LNCaP clone FGC (cell line): ENCODE measurements around the gene HSPB3.
"Not testable (repeated sequence)": the region's sequence is repeated elsewhere in the genome, so short reads cannot be mapped to it uniquely, and the experiment has no call there.

Source experiments
- DNase-seq: peaks from one replicate; pipeline ENCODE4 v3.0.0-alpha.2; 2011; ENCODE audit warnings: low read depth
- H3K4me3 ChIP-seq: 2 replicates; pipeline ENCODE4 v1.5.1; 2011; ENCODE audit warnings: mild to moderate bottlenecking, low read depth, low read length, control low read depth
- CTCF ChIP-seq: IDR thresholded peaks from 2 replicates; pipeline ENCODE4 v1.5.1; 2012; ENCODE audit warnings: mild to moderate bottlenecking; ENCODE audit not compliant: control insufficient read depth, insufficient read depth; ENCODE audit errors: extremely low read depth

HSPB3 gene

DNA sequence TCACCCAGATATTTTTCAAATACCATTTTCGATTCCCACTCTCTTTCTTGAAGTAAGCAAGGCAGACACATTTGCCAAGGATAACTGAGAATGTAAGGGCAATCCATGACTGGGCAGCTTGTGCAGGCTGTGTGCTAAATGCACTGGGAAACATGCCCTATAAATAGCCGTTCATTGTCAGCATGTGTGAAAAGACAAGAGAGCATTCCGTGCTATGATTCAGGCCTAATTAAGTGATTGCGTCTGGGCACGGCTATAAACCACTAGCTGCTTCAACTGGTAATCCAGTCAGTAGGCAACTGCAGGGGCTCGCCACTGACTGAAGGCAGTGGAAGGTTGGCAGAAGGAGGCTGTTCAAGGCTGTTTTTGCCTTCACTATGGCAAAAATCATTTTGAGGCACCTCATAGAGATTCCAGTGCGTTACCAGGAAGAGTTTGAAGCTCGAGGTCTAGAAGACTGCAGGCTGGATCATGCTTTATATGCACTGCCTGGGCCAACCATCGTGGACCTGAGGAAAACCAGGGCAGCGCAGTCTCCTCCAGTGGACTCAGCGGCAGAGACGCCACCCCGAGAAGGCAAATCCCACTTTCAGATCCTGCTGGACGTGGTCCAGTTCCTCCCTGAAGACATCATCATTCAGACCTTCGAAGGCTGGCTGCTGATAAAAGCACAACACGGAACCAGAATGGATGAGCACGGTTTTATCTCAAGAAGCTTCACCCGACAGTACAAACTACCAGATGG lies at the start of gene HSPB3:
Gene HSPB3, plus strand, starts transcription at position 287 of the 745 bp plus-strand sequence. Its CDS starts 91 bp downstream, at position 378.
- DNase-seq, result no peak

DNA sequence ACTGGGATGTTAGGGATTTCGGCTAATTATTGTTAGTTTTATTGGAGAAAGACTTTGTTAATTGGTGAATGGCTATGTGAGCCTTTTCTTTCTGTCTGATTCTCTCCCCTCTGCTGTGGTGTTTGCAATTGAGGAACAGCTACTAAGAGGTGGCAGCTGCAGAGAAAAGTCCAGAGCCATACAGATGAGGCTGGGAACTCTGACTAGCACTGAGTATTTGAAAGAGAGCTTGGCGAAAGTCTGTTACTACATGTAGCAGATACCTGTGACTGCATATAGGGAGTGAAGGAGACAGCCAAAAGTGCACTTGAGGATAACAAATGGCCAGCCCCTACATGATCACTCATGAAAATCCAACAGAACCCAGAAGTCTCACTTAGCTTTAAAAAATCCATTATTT lies 44.3 kb upstream of the HSPB3 start:
- TF ChIP-seq CTCF, result no peak

More for the DNA sequence above, at the start of gene HSPB3:
- H3K4me3 ChIP-seq, result no peak within 1 kb of the TSS
- no peak for TF ChIP-seq CTCF

DNA sequence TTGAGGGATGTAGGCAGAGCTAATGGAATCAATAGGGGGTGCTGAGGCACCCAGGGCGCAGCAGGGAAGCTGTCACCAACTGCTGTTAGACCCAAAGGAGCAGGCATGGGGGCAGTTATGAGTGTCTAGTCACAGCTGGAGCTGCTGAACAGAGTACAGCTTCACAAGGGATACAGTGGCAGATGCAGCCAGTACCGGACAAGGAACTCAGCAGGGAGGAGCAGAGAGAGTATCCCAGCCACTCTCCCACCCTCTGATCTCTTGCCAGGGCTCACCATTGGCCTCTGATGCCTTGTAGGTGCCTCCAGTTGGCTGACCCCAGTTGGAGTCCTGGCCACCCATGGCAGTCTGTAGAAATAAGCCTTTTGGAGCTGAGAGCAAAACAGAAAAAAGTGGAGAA lies 42.6 kb upstream of the HSPB3 start:
- no peak for TF ChIP-seq CTCF
- DNase-seq, result no peak
- H3K4me3 ChIP-seq, result no peak overlapping the region

More for the DNA sequence above, 44.3 kb upstream of the HSPB3 start:
- no peak overlapping the region for H3K4me3 ChIP-seq
- no peak for DNase-seq

DNA sequence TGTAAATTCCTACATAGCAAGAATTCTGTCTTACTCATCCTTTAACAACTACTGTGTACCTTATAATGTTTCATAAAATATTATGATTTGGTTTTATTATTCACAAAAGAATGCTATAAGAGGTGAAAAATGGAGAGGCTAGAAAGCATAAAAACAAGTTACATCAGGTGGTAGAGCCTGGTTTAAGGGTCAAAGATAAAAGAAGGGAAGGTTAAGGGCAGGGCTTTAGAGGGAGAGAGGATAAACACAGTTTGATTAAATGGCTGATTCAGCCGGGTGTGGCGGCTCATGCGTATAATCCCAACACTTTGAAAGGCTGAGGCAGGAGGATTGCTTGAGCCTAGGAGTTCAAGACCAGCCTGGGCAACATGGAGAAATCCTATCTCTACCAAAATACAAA lies 40.4 kb upstream of the HSPB3 start:
- no peak for DNase-seq
- no peak for TF ChIP-seq CTCF
- no peak overlapping the region for H3K4me3 ChIP-seq

DNA sequence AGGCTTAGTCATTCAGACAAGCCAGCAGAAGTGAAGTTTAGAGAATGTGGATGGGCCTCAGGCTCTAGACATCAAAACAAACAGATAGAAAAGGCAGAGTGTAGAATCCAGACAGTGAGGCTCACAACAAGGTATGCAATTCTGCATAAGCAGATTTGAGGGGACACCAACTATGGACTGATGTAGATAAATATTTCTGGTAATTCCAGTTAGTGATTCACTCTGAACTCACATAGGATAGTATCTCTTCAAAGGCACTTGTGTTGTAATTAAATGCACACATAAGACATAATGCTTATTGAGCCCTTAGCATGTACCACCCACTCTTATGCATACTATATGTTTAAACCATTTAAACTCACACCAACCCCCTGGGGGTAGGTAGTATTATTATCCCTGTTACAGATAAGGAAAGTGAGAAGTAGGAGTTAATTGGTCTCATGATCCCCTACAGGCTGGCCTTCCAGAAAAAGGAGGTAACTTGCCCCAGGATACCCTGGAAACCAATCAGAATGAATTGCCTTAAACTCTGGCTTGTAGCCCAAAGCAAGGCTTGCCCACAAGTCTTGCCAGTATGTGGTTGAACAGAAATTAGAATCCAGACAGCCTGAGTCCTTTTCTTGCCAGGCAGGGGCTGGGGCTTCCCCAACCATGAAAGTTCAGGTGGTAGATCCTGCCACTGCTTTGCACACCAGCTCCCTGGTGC lies 39.5 kb upstream of the HSPB3 start:
- no peak for TF ChIP-seq CTCF
- no peak for DNase-seq
- H3K4me3 ChIP-seq, result no peak overlapping the region

DNA sequence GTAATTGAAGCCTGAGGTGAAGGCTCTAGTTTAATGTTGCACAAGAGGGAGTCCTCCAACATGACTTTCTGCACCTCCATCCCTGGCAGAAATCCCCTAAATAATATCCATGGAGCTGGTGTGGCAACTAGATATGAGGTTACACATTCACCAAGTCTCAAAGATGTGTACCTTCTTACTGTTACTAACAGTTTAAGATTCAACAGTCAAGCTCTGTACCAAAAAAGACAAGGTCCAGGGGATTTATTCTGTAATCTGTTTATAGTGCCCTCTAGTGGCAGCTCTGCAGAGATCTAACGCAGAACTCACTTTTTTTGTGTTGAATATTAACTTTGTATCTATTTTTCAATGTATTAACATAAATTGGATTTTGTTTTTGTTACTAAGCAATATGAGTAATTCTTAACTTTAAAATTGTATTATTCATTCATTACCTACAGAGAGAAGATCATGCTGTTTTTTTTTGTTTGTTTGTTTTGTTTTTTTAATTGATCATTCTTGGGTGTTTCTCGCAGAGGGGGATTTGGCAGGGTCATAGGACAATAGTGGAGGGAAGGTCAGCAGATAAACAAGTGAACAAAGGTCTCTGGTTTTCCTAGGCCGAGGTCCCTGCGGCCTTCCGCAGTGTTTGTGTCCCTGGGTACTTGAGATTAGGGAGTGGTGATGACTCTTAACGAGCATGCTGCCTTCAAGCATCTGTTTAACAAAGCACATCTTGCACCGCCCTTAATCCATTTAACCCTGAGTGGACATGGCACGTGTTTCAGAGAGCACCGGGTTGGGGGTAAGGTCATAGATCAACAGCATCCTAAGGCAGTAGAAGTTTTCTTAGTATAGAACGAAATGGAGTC lies 35.7 kb upstream of the HSPB3 start:
- not testable (repeated sequence) for H3K4me3 ChIP-seq, DNase-seq
- TF ChIP-seq CTCF, result peak; percentile 69

- DNase-seq, H3K4me3 ChIP-seq: not testable (repeated sequence)
Observed at GRCh38 chr5:54420511-54420910, 35.0 kb upstream of the HSPB3 start.
